Stimulated activated CD4-positive, alpha-beta T cell treated with anti-CD3 and anti-CD28 coated beads, Interleukin-4, amount 100 ng/mL, for 24 hours (primary cell): Measurements from ENCODE around the gene PPARGC1A.

Experiments
- DNase-seq: peaks from one replicate; pipeline ENCODE4 v3.0.0-alpha.2; 2020

PPARGC1A gene

GRCh38 chr4:23835774-23836478, 53.9 kb downstream of the PPARGC1A start:
- no peak for DNase-seq

DNA sequence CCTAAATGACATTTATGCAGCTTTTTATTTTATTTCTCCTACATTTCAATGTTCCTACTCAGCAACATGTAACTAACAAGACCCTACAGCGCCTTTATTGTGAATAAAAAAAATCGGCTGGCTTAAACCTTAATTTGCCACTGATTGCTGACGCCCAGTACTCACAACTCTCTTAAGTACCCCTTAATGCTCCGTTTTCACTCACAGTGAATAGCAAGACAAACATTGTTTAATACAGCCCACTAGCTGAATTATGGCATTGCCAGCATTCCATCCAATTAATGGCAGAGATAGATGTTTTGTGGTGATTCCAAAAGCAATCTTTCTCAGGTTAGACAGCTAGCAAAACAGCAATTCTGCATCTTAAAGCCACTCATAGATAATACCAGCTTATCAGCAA, 61.1 kb downstream of the PPARGC1A start:
- no peak for DNase-seq

DNA sequence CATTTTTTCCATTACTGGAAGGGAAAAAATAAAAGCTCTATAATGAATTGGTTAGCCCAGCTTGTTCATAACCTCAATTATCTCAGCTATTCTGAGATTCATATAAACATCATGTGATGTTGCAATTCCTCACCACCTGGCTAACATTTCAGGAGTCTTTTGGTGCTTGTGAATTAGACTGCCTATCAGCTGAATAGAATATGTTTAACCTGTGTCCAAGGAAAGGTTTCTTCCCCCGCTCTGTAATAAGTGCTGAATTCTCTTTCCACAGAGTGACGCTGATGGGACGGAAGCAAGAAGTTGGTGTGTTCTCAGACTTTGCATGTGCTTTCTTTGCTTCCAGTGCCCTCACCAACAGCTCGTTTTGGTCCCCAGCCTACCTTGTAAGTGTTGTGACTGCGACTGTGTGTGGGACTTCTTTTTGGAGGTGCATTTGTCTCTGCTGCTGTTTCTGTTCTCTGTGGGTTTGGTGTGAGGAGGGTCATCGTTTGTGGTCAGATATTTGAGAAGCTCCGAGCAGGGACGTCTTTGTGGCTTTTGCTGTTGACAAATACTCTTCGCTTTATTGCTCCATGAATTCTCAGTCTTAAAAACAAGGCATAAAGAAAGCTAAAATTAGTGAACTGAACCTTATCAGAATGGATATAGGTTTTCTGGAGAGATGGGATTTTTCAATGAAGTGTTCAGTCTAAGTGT, 61.7 kb downstream of the PPARGC1A start:
- DNase-seq: no peak

GRCh38 chr4:23822181-23822580, 67.7 kb downstream of the PPARGC1A start:
- DNase-seq: no peak

- no peak for DNase-seq
These were observed 70.8 kb downstream of the PPARGC1A start for GRCh38 chr4:23819041-23819511.

DNA sequence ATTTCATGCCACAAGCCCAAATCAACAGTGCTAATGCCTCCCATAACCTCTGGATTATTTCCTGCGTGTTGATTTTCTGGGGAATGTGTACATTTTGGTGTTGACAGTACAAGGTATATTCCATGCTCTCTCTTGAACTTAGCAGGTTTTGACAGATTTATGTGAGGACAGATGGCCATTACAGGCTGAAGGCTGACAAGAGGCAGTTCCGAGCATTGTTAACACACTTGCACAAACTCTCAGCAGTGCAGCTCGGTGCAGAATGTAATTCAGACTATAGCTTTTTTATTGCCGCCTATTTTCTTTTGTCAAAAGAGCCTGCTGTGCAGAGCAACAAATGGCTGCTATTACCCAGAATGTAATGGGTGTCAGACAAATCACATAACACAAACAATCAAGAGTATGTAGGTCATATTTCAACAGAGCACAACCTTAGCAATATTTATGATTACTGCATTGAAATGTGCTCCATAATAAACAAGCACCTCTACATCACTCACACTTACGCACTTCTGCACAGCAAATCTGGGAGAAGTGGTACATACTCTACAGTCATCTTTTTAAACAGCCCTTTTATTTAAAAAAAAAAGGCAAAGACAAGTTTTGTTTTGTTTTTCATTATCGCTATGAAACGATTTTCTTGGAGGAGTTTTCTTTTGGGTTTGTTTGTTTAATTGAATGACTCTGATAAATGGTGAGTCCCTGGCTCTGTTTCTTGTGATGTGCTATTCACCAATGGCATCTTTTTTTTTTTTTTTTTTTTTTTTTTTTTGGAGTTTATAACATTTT, 71.6 kb downstream of the PPARGC1A start:
- no peak for DNase-seq

- DNase-seq: no peak
These were observed 74.7 kb downstream of the PPARGC1A start for GRCh38 chr4:23814996-23815660.

- no peak for DNase-seq
These were observed 75.3 kb downstream of the PPARGC1A start for GRCh38 chr4:23814587-23814986.

- DNase-seq: no peak
These were observed 78.7 kb downstream of the PPARGC1A start for GRCh38 chr4:23811161-23811560.

DNA sequence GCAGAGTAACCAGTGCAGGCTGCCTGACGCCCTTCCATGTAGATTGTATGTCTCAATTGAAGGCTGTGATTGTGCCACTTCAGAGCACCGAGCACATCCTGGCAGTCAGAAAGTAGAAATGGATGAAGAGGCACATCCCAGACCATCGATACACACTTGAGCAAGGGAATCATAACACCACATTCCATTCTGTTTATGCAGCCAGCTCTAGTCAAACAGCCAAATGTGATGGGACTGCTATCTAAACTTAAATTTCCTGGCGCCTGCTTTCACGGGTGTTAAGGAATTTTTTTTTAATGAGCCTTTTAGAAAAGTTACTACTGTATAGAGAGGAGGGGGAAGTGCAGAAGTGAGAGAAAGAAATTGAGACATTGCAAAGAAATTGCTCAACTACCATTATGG, 84.4 kb downstream of the PPARGC1A start:
- no peak for DNase-seq

- no peak for DNase-seq
These were observed 100.1 kb downstream of the PPARGC1A start for GRCh38 chr4:23789762-23790161.

GRCh38 chr4:23788460-23788859, 101.4 kb downstream of the PPARGC1A start:
- no peak for DNase-seq

- no peak for DNase-seq
These were observed 101.8 kb downstream of the PPARGC1A start for GRCh38 chr4:23788027-23788426.

- DNase-seq: no peak
These were observed 106.9 kb downstream of the PPARGC1A start for GRCh38 chr4:23782778-23783437.

GRCh38 chr4:23779839-23780238, 110.0 kb downstream of the PPARGC1A start:
- no peak for DNase-seq

- no peak for DNase-seq
These were observed 110.4 kb downstream of the PPARGC1A start for GRCh38 chr4:23779422-23779821.

GRCh38 chr4:23775694-23776093, 114.2 kb downstream of the PPARGC1A start:
- no peak for DNase-seq

- DNase-seq: no peak
These were observed 114.9 kb downstream of the PPARGC1A start for GRCh38 chr4:23774909-23775308.

DNA sequence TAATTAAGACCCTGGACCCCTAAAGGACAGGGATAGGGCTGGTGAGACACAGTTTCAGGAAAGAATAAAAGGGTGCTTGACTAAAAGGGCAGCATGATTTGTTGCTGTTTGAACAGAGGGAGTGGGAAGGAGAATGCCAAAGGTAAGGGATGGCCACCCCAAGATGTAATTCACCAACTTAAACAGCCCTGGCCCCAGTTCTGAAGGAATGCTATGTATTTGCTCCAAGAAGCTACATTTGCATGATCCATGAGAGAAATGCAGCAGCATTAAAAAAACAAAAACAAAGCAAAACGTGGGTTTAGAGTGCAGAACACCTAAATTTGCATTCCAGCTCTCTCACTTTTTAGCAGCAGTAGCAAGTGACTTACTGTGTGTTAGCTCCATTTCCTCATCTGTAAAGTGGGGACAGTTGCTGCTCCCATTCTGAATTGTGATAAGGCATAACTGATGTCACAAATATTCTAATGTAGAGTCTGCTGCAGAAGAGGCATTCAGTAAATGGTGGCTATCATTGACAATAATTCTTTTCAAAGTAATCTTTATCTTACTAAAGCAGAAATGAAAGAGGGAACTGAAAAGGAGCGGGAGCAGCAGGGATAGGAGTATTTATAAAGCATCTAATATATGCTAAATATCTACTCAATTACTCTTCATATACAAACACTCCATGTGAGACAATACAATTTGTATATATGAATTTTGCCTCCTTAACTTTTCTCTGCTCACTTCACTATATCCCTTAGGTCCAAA, 115.8 kb downstream of the PPARGC1A start:
- no peak for DNase-seq

- DNase-seq: no peak
These were observed 119.8 kb downstream of the PPARGC1A start for GRCh38 chr4:23770011-23770410.

DNA sequence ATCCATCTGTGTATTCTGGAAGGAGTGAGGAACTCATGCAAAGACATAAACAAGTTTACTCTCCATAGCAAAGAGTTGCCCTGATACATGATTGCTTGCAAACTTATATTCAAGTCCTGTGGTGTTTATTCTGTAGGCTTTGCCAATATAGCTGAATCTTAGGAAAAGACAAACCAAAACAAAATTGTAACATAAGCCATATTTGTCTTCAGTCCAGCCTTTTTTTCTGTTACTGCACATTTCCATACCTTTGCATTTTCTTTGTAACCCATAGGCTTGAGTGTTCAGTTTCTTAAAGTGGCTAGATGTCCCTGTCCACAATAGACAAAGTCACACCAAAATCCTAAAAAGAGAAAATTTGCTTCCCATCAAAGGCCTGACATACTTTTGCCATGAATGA, 120.4 kb downstream of the PPARGC1A start:
- DNase-seq: no peak

DNA sequence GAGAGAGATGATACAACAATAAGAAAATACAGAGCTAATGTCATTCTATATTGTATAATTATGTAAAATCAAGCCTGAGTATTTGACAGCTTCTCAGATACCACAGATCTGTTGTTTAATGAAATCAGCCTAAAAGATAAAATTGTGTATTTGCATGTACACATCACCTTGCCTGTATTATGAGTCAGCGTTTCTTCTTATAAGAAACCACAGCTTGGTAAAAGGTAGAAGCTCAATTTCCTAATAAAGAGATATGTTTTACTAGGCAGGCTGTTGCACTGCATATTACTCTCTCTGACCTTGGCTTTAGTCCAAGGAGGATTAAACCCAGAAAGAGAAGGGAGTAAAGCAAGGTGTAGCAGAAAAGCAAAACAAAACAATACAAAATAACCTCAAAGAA, 121.3 kb downstream of the PPARGC1A start:
- DNase-seq: no peak
